ENCODE measurements around the gene VIPR2.
A peak's percentile ranks its signal among the peaks of the same experiment; 100 is the strongest.
"Not testable (repeated sequence)": the region's sequence is repeated elsewhere in the genome, so short reads cannot be mapped to it uniquely, and the experiment has no call there.

Gene VIPR2

DNA sequence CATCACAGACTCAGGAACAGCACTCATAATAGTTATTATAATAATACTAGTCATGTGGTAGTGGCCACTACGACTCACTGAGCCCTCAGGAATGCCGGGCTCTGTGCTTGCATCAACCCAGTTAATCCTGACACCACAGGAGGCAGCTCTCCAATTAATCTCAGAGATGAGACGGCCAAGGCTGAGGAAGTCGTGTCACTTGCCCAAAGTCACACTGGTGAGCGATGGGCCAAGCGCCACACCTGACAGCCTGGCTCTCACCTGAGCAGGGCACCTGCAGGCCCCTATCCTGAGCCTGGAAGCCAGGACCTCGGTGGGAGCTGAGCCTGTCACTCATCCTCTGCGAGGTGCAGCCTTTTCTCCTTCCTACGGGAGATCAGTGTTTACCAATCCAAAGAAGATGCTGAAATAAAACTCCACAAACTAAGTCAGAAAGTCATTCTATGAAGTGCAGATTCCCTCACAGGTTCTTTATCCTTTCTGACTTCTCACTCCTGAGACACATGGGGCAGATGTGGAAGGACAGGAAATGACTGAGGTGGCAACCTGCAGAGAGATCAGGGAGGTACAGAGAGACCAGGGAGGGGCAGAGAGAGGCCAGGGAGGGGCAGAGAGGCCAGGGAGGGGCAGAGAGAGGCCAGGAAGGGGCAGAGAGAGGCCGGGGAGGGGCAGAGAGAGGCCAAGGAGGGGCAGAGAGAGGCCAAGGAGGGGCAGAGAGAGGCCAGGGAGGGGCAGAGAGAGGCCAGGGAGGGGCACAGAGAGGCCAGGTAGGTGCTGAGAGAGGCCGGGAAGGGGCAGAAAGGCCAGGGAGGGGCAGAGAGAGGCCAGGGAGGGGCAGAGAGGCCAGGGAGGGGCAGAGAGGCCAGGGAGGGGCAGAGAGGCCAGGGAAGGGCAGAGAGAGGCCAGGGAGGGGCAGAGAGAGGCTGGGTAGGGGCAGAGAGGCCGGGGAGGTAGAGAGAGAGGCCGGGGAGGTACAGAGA lies 38.5 kb downstream of the VIPR2 start:
- DNase-seq: no peak

DNA sequence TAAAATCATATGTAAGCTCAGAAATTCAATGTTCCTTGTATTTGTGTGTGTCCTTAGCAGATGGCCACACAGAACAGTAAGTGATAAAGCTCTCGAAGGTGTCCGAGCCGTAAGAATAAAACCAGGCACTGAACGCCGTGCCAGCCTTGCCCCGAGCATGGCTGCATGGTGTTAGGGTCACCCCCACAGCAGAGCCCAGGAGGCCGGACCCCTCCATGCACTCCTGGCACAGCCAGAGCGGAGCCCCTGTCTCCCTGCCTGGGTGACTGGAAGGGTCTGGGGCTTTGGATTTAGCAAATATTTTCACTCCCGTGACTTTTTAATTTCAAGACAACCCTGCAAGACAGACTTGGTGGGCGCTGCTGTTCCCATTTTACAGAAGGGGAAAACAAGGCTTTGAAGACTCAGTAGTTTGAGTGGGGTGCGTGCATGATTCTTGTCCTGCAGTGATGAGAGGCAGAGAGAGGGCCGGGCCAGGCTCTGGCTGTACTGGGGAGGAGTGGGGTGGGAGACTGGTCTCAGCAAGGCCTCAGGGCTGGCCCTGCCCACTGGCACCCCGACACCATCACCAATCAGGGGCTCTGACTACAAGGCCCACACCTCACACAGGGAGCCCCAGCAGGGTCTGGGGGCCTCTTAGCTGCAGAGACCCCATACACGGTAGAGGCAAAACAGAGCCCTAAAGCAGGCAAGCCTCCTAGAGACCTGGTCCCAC lies 39.4 kb downstream of the VIPR2 start:
- no peak for DNase-seq

DNA sequence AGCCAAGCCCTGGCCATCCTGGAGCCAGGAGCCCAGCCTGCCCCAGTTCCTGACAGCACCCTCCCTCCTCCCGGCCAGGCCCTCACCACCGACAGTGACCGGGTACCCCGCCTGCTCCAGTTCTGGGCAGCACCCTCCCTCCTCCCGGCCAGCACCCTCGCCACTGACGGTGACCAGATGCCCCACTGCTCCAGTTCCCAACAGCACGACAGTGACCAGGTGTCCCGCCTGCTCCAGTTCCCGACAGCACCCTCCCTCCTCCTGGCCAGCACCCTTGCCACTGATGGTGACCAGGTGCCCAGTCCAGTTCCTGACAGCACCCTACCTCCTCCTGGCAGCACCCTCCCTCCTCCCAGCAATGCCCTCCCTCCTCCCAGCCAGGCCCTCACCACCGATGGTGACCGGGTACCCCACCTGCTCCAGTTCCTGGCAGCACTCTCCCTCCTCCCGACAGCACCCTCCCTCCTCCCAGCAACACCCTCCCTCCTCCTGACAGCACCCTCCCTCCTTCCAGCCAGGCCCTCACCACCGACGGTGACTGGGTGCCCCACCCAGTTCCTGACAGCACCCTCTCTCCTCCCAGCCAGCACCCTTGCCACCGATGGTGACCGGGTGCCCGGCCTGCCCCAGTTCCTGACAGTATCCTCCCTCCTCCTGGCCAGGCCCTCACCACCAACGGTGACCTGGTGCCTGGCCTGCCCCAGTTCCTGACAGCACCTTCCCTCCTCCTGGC lies 40.3 kb downstream of the VIPR2 start:
- DNase-seq: no peak

DNA sequence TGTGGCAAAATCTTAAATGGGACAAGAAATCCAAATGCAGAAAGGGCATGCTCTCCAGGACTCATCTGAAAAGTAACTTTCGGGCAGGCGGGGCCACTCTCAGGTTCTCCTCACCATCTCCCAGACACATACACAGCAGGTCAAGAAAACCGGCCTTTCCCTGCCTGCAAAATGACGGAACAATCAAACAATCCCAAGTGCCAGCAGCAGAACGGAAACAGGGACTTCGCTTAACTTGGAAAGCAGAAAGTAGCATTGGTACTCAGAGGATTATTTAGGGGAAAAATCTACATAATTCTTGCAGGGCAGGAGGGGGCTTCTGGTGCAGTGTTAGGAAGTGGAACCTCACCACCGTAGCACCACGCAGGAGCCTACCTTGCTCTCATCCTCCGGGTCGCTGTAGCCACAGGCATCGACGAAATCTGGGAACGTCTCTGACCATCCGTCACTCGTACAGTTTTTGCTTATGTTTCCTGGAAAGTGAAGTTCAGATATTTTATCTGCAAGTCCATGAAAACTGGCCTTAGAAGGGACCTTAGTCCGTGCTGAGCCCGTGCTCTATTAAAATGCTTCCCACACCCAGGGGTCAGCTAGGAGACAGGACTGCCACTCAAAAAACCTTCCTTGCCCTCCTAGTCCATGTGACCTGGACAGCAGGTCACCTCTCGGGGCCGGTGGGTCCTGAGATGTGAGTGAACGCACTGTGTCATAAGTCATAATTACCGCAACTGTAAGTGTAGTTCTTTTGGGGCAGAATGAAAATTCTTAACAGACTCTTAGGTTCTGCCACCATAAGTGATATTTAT lies 41.1 kb downstream of the VIPR2 start:
- DNase-seq: no peak

DNA sequence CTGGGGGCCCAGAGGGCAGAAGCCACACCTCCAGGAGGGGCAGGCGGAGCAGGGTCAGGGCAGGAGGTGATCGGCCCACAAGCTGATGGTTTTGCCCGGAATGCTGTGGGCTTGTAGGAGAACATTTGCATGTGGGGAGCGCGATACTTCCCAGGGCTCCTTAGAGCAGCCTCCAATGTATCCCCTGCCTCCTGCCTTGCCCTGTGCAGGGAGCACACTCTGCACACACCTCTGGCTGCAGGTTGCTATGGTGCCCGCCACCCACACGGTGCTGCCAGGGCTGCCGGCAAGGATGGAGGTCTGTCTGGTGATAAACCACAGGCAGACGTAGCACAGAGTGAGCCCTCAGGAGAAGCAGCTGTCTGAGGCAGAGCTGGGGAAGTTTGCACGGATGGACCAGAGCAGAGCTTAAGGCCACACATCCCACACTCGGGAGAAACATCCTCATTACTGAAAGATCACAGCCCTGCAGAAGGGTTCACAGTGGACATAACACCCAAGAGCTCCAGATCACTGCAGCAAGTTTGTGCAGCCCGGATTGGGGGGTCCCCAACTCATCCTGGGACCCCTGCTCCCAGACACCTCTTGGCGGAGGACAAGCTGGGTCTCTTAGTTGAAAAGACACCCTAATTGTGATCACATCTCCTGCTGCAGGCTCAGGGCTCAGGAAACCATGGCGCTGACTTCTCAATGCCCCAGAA lies 41.8 kb downstream of the VIPR2 start:
- no peak for DNase-seq

DNA sequence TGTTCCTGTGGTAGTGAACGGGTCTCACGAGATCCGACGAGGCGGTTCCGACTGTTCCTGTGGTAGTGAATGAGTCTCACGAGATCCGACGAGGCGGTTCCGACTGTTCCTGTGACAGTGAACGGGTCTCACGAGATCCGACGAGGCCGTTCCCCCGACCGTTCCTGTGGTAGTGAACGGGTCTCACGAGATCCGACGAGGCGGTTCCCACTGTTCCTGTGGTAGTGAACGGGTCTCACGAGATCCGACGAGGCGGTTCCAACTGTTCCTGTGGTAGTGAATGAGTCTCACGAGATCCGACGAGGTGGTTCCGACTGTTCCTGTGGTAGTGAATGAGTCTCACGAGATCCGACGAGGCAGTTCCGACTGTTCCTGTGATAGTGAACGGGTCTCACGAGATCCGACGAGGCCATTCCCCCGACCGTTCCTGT lies 43.0 kb downstream of the VIPR2 start:
- not testable (repeated sequence) for DNase-seq

DNA sequence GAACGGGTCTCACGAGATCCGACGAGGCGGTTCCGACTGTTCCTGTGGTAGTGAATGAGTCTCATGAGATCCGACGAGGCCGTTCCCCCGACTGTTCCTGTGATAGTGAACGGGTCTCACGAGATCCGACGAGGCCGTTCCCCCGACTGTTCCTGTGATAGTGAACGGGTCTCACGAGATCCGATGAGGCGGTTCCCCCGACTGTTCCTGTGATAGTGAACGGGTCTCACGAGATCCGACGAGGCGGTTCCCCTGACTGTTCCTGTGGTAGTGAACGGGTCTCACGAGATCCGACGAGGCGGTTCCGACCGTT lies 43.6 kb downstream of the VIPR2 start:
- not testable (repeated sequence) for DNase-seq

DNA sequence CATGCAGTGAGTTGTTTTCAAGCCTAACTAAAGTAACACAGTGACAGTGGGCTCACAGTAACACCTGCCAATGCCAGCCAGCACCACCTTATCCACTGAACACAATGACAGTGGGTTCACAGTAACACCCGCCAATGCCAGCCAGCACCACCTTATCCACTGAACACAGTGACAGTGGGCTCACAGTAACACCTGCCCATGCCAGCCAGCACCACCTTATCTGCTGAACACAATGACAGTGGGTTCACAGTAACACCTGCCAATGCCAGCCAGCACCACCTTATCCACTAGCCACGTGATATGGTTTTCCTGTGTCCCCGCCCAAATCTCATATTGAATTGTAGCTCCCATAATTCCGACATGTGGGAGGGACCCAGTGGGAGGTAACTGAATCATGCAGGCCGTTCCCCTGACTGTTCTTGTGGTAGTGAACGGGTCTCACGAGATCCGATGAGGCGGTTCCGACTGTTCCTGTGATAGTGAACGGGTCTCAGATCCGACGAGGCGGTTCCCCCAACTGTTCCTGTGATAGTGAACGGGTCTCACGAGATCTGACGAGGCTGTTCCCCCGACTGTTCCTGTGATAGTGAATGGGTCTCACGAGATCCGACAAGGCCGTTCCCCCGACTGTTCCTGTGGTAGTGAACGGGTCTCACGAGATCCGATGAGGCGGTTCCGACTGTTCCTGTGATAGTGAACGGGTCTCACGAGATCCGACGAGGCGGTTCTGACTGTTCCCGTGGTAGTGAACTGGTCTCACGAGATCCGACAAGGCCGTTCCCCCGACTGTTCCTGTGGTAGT lies 44.2 kb downstream of the VIPR2 start:
- not testable (repeated sequence) for DNase-seq

DNA sequence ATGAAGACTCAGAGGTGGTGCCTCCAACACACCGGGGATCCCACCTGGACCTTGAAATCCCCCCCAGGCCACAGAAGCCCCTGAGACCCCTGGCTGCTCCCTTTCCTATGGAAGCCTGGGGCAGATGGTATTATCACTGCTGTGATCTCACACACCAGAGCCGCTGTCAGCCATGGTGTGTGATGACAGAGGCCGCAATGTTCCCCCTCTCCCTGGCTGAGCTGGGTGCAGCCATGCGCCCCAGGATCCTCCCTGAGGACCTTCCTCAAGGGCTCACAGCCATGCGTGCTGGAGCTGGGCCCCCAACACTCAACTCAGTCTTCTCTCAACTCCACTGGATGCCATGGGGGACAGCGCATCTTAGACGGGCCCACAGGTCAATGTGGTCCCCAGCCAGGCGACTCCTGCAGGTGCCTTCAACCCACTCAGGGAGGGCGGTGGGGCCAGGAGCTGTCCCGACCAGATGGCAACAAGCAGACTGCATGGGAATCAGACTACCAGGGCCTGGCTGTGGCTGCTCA lies 44.9 kb downstream of the VIPR2 start:
- no peak for DNase-seq

DNA sequence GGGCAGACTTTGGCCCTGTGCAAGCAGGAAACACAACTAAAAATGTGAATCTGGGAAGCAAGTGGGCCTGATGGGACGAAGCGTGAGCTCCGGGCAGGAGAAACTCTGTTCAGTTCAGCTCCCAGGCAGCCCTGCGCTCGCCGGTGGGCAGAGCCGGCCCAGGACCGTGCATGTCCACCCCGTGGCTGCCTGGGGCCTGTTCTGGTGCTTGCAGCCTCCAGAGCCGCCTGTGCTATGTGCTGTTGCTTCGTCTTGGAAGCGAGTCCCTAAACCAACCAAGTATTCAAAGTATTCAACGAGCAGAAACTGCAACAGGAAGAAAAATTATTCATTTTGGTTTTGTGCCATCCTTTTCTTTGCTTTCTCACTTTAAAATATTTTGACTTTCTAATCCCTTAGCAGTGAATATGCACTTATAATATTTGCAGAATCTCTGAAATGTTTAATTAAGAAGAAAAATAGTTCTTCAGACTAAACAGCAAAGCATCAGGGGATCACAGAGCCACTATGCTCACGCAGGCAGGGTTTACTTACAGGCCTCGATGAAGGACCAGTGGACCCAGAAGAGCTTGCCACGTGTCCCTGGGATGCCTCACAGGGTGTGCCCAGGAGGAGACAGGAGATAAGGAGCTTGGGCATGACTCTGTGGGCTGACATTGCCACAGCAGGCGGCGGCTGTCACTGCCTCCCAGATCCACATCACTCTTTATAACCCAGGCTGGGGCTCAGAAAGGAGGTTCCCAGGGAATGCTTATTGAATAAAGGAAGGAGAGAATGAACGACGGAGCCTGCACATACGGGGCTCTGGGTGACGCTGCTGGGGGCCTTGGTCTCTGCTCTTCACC lies 45.6 kb downstream of the VIPR2 start:
- DNase-seq: no peak

DNA sequence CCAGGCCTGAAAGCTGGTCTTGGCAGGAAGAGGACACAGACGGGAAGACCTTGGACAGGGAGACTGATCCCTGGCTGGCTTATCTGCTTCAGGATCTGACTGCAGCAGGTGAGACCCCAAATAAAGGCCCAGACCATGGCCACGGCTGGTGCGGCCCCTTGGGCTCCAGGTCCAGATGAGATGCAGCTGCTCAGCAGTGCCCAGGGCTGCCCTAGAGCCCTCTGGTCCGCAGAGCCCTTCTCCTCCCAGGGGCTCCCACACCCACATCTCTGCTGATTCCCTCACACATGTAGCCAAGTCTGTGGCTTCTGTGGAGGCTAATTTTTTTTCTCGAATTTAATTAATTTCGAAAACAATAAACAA lies 46.3 kb downstream of the VIPR2 start:
- DNase-seq: no peak

DNA sequence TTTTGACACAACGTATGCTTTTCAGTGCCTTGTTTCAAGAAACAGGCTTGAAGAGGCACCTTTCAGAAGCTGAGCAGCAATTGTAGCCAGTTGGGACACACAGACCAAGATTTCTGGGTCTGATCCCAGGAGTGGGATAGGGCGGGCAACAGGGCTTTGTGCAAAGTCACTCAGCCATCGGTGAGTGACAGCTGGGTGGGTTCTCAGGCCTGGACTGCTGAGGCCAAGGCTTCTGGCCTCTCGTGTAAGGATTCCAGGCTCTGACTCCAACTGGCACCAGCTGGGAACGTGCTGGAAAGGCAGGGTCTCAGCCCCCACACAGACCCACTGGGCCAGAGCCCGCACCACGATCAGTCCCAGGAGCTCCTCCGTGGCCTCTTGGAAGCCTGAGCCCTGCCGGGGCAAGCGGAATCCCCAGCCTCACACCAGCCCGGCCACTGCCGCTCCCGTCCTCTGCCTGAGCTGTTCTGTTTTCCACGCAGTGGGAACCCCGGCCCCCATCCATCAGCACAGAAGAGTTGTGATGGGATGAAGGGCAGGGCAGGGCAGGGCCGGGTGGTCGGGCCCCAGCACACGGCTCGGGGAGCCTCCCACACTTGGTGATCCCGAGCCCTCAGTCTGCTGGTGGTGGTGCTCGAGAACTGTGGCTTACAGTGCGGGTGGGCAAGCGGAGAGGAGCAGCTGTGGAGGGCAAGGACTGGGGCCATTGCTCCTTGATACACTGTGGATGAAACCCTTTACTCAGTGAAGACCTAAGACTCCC lies 46.8 kb downstream of the VIPR2 start:
- peak in 20 of 58 donors; percentile 10 to 68 (median 30) for DNase-seq

DNA sequence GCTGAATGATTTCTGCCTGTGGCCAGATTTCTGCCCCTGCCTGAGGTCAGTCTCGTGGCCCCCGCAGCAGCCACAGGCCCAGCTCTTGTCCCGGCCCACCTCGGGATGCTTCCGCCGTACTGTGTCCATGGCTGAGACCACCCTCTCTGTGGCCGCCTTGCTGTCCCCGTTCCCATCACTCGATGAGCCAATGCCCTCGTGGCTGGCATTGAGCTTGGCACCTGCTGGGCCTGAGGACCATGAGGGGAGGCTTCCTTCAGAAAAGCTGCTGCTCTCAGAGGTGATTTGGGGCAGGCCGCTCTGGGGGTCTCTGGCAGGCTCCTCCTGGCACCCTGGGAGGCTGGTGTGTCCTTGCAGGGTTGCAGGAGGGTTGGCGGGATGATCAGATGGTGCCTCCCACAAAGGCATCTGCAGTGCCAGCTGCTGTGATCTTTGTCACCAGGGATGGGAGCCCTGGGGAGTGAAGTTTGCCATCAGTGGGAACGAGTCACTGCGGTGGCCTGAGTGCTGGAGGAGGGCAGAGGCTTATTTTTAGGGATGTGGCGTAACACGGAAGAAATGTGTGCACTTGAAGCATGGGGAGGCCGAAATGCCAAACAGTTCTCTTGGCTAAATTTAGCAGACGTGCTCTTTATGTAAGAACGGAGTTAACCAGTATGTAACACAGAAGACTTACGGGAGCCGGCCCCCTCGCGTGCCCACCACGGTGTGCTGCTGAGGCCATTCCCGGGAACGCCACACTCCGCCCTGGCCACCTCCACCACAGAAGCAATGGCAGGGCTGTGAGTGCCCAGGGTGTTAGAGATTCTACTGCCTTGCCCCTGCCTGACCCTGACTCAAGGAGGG lies 47.7 kb downstream of the VIPR2 start:
- DNase-seq: no peak

DNA sequence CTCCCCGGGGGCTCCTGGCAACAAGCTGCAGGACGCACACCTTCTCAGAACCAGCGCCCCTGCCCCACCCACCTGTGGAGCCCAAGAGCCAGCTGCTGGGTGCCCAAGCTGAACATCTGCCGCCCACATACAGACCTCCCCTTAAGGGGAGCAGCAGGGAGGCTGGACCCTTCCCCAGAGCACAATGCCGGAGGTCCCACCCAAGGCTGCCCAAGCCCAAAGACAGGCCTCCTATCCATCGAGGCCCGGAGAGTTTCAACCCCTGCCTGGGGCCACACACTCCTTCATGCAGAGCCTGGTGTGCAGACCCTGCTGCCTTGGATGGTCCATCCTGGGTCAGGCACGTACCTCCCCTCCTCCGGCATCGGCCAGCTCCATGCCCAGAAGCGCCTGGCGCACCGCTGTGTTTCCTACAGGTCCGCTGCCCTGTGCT lies 48.7 kb downstream of the VIPR2 start:
- DNase-seq: no peak

DNA sequence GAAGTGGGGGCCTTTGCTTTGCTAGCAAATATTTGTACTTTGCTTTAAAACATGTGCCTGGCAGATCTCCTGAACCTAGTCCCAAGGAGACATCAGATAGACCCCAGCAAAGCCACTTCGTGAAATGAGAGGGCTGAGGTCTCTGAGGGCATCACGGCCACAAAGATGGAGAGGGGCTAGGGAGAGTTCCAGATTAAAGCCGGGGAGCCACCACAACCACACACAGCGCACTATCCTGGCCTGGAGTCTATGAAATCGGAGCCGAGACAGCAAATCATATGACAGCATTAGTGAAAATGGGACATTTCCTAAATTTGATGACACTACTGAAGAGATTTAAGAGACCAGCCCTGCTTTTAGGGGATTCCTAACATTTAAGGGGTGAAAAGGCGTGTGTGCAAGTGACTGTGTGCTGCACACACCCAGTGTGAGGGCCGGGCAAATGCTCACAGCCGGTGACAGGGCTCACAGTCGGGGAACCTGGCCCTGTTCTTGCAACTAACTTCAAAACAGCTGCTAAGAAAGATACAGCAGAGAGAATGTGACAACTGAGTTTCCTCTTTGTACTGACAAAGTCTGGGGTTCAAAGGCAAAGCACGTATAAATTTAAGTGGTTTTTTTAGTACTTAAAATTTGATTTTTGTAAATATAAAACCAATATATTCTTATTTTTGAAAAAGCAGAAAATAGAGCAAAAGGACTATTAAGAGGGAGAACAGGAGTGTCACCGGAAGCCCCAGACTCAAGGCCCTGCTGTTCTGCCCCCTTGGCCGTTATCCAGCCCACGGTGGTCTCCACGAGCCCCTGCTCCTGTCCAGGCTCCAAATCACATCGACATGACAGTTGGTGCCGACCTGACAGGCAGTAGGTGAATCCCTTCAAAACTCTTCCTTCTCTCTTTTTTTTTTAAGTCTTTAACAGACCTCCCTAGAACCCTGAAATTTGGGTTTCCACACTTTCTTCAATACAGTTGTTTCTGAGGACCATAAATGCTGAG lies 49.5 kb downstream of the VIPR2 start:
- no peak for DNase-seq
